ENCODE measurements around the gene PLB1.

The PLB1 gene

GRCh38 chr2:28499282-28499681, 3.4 kb downstream of the PLB1 start:
- no peak for DNase-seq (ENCODE audit: low spot score)

- no peak for DNase-seq (ENCODE audit: low spot score)
Measured at GRCh38 chr2:28505361-28505760, 9.5 kb downstream of the PLB1 start.

GRCh38 chr2:28506112-28506910, 10.5 kb downstream of the PLB1 start:
- DNase-seq (ENCODE audit: low spot score) = no peak

GRCh38 chr2:28507796-28508764, 12.2 kb downstream of the PLB1 start:
- peak; percentile 9 for DNase-seq (ENCODE audit: low spot score)

GRCh38 chr2:28509361-28509760, 13.5 kb downstream of the PLB1 start:
- DNase-seq (ENCODE audit: low spot score) = no peak

- DNase-seq (ENCODE audit: low spot score) = no peak
Measured at GRCh38 chr2:28510184-28510583, 14.3 kb downstream of the PLB1 start.

- no peak for DNase-seq (ENCODE audit: low spot score)
Measured at GRCh38 chr2:28511871-28512606, 16.2 kb downstream of the PLB1 start.

GRCh38 chr2:28512607-28512965, 16.7 kb downstream of the PLB1 start:
- no peak for DNase-seq (ENCODE audit: low spot score)

GRCh38 chr2:28513097-28513496, 17.2 kb downstream of the PLB1 start:
- DNase-seq (ENCODE audit: low spot score) = no peak

- DNase-seq (ENCODE audit: low spot score) = no peak
Measured at GRCh38 chr2:28515176-28515751, 19.4 kb downstream of the PLB1 start.

GRCh38 chr2:28516430-28516829, 20.6 kb downstream of the PLB1 start:
- DNase-seq (ENCODE audit: low spot score) = no peak

GRCh38 chr2:28516950-28517349, 21.1 kb downstream of the PLB1 start:
- no peak for DNase-seq (ENCODE audit: low spot score)

GRCh38 chr2:28521663-28522062, 25.8 kb downstream of the PLB1 start:
- no peak for DNase-seq (ENCODE audit: low spot score)

- DNase-seq (ENCODE audit: low spot score) = no peak
Measured at GRCh38 chr2:28522481-28522880, 26.6 kb downstream of the PLB1 start.

GRCh38 chr2:28523902-28524301, 28.0 kb downstream of the PLB1 start:
- no peak for DNase-seq (ENCODE audit: low spot score)

GRCh38 chr2:28525481-28525880, 29.6 kb downstream of the PLB1 start:
- DNase-seq (ENCODE audit: low spot score) = no peak

GRCh38 chr2:28526527-28527132, 30.8 kb downstream of the PLB1 start:
- DNase-seq (ENCODE audit: low spot score) = no peak

GRCh38 chr2:28527196-28527595, 31.3 kb downstream of the PLB1 start:
- DNase-seq (ENCODE audit: low spot score) = no peak

- no peak for DNase-seq (ENCODE audit: low spot score)
Measured at GRCh38 chr2:28528206-28528605, 32.3 kb downstream of the PLB1 start.

GRCh38 chr2:28530782-28531181, 34.9 kb downstream of the PLB1 start:
- DNase-seq (ENCODE audit: low spot score) = no peak

GRCh38 chr2:28532399-28532798, 36.5 kb downstream of the PLB1 start:
- no peak for DNase-seq (ENCODE audit: low spot score)
